NCI-H187 treated with DMSO at 0.1 percent for 48 hours (cell line): ENCODE results near the gene C2orf42.
"Not testable (repeated sequence)": the region's sequence is repeated elsewhere in the genome, so short reads cannot be mapped to it uniquely, and the experiment has no call there.

Experiments used
- DNase-seq: peaks from one replicate; lab custom pipeline; 2025; lab: John Stamatoyannopoulos, UW

Gene C2orf42

DNA sequence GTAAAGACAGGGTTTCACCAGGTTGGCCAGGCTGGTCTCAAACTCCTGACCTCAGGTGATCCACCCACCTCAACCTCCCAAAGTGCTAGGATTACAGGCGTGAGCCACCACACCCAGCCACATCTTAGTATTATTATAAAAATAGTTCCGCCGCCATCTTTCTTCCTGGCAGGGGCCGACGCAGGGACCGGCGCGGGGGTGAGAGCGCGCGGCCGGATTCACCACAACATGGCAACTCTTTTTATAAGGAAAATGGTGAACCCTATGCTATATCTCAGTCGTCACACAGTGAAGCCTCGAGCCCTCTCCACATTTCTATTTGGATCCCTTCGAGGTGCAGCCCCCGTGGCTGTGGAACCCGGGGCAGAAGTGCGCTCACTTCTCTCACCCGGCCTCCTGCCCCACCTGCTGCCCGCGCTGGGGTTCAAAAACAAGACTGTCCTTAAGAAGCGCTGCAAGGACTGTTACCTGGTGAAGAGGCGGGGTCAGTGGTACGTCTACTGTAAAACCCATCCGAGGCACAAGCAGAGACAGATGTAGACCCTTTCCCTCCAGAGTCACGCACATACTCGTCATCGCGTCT is 88.4 kb downstream of the C2orf42 start:
- DNase-seq = not testable (repeated sequence)

DNA sequence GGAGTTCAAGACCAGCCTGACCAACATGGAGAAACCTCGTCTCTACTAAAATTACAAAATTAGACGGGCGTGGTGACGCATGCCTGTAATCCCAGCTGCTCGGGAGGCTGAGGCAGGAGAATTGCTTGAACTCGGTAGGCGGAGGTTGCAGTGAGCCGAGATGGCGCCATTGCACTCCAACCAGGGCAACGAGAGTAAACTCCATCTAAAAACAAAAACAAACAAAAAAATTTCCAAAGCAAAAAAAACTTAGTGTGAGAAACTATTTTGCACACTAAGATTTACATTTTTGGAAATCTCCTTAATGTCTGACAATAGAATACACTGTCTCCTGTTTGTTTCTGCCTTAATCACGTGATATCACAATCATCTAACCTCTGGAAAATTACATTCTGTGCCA is 89.1 kb downstream of the C2orf42 start:
- not testable (repeated sequence) for DNase-seq

DNA sequence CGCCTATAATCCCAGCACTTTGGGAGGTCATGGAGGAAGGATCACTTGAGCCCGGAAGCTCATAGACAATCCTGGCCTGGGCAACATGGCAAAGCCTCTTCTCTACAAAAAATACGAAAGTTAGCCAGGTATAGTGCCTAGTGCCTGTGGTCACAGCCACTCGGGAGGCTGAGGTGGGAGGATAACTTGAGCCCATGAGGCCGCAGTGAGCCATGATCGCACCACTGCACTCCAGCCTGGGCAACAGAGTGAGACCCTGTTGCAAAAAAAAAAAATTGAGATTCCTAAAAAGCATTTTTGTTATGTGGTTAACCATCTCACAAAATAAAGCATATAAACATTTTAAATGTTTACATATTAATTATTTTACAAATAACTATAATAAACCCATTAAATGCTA is 89.6 kb downstream of the C2orf42 start:
- DNase-seq = no peak
